Vagina (tissue), 2 donors: ENCODE data around the gene SLC13A3.

Experiments used
- POLR2A ChIP-seq, 2 donors: fragments of 450-650 bp; IDR thresholded peaks; one replicate each; pipeline ENCODE4 v1.6.1; 2017; ENCODE audit warnings: antibody characterized with exemption in 2 of 2, mild to moderate bottlenecking in 2 of 2, moderate library complexity in 2 of 2
- TF ChIP-seq, protein P1 (sequence below), 3 experiments: fragments of 450-650 bp in 2 of 3; fragments of 200-600 bp in 1 of 3; sonication (generic) in 1 of 3; IDR thresholded peaks; one replicate each; pipeline ENCODE4 v1.5.1; 2017 to 2019; ENCODE audit warnings: antibody characterized with exemption in 3 of 3, mild to moderate bottlenecking in 2 of 3, moderate library complexity in 2 of 3

DNA sequence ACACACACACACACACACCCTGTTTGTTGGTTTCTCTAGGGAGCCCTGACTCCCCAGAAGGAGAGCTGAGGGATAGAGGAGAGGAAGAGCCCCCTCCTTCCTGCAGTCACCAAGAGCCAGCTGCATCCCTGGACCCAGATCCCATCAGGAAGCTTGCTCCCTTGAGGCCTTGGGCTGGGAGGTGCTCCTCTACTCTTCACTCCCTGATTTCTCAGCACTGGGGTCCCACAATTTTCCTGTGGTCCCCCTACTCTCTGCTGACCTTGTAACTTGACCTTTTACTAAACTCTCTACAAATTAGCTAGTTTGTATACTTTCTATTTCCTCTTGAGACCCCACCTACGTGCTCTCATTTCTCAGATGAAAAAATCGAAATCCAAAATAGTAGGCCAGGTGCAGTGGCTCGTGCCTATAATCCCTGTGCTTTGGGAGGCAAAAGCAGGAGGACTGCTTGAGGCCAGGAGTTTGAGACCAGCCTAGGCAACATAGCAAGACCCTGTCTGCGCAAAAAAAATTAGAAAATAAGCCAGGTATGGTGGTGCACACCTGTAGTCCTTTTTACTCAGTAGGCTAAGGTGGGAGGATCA, 95.8 kb downstream of the SLC13A3 start:
- TF ChIP-seq, protein P1, sequence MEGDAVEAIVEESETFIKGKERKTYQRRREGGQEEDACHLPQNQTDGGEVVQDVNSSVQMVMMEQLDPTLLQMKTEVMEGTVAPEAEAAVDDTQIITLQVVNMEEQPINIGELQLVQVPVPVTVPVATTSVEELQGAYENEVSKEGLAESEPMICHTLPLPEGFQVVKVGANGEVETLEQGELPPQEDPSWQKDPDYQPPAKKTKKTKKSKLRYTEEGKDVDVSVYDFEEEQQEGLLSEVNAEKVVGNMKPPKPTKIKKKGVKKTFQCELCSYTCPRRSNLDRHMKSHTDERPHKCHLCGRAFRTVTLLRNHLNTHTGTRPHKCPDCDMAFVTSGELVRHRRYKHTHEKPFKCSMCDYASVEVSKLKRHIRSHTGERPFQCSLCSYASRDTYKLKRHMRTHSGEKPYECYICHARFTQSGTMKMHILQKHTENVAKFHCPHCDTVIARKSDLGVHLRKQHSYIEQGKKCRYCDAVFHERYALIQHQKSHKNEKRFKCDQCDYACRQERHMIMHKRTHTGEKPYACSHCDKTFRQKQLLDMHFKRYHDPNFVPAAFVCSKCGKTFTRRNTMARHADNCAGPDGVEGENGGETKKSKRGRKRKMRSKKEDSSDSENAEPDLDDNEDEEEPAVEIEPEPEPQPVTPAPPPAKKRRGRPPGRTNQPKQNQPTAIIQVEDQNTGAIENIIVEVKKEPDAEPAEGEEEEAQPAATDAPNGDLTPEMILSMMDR (IDR thresholded peaks at IDR 0.05): no peak
- TF ChIP-seq POLR2A (IDR thresholded peaks at IDR 0.05): no peak
